Right forelimb (tissue), 1 donor: ENCODE results near the gene GBX1.

ENCODE experiments used
- DNase-seq: peaks from one replicate; pipeline ENCODE4 v3.0.0-alpha.2; 2018

The GBX1 gene

GRCh38 chr7:151138153-151138851, 29.2 kb downstream of the GBX1 start:
- peak; percentile 42 for DNase-seq

DNA sequence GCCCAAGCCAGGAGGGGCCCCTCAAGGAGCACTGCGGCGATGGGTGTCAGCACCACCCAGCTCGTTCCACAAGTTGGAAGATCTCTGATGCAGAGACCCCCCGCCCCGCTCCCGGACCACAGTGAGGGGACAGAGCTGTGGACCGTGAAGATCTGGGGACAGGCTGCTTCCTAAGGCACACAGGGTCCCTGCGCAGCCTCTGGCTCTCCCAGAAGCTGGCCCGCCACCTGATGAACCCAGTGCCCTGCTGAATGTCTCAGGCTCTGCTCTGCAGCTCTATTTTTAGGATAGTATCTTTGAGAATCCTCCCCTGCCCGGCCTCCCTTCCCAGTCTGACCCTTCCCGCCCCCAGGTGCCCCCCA, 29.7 kb downstream of the GBX1 start:
- DNase-seq, result no peak

- peak; percentile 63 for DNase-seq
Observed at GRCh38 chr7:151137076-151137675, 30.3 kb downstream of the GBX1 start.

- no peak for DNase-seq
Observed at GRCh38 chr7:151135866-151136843, 31.3 kb downstream of the GBX1 start.

DNA sequence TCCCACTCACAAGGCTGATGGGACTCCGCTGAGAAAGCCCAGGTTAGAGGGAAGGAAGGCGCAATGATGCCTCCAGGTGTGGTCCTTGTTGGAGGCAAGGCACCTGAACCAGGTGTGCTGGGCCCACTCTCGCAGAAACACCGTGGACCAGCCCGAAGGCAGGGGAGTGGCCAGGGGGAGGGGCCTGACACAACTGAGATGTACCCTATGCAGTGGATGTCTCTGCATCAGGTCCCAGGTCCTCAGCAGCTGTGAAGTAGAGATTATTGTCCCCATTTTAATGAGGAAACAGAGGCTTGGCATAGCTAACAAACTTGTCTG, 32.0 kb downstream of the GBX1 start:
- no peak for DNase-seq

DNA sequence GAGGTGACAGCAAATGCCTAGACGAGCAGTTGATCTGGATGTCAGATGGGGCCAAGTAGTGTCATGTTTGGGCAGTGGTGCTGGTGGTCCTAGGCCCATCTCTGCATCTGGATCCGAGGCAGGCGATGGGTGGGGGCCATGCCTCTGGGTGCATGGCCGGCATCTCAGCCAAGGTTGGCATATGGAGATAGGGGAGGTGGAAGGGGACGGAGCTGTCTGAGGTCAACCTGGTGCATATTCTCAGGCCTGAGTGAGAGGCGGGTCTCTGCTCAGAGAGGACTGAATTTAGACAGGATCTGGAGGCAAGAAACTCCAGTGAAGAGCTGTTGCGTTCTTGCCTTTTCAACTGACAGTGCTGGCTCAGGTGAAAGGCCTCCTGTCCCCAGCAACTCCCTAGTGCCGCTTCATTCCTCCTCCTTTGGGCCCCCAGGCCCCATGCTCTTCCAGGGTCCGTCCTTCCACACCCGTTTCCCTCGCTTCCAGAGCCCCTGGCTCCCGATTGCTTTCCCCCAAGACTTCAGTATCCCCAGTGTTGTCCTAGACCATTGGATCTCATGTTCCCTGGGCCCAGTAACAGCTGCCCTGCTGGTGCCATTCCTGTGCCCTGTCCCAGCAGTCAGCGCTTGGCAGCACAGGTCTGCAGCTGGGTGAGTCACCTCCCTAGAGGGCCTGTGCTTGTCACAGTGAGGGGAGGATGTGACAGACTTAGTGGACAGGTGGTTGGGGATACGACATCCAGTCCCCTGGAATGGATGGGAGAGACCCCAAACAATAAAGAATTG, 32.6 kb downstream of the GBX1 start:
- DNase-seq, result no peak

DNA sequence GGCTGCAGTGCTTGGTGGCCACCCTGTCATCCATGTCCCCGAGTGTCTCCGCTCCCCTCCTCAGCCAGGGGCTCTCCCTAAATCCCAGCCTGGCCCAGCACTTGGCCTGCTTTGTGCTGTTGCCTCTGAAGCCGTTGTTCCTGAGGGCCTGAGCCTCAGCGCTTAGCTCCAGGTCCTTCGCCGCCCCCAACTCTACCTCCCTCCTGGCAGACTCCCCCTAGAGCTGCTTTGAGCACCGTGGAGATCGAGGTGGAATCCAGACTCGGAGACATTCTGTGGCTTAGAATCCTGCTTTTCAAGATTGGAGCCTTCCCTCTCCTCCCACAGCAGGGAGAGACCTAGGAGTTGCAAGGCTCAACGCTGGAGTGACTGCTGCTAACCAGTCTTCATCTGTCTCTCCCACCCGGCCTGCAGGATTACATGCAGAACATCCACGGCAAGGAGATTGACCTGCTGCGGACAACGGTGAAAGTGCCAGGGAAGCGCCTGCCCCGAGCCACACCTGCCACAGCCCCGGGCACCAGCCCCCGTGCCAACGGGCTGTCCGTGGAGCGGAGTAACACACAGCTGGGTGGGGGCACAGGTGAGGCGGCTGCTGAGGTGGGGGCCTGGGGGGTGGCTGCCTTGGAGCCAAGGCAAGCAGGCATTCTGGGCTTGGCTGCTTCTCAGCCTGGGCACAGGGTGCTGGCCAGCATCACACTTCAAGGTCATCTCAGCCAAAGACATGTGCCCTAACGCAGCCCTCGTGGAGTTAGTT, 33.3 kb downstream of the GBX1 start:
- DNase-seq, result no peak

DNA sequence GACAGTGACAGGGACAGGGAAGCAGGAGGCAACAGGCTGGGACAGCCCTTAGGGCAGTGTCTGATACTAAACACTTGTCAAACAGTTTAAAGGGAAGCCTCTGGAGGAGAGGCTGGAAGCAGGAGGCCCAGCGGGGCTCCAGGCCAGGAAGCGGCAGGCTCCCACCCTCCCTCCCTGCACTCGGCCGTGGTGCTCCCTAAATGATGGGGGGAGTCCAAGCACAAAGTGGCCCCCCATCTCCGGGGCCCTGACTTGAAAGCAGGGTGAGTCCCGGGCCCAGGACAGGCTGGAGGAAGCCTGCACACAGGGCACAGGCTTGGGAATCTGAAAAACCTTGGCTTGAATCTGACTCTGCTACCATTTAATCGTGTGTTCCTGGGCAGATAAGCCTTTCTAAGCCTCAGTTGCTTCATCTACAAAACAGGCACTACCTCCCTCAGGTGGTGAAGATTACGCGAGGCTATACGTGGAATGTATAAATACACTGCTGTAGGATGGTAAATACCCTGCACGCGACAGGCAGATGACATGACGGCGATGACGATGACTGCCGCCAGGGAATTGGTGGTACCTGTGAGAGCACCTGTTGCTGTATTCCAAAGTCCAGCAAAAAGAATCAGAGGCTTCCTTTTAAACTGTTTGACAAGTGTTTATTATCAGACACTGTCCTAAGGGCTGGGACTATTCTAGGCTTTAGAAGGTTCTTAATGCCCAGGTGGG, 34.1 kb downstream of the GBX1 start:
- DNase-seq, result no peak

GRCh38 chr7:151132461-151133205, 34.9 kb downstream of the GBX1 start:
- DNase-seq, result no peak

DNA sequence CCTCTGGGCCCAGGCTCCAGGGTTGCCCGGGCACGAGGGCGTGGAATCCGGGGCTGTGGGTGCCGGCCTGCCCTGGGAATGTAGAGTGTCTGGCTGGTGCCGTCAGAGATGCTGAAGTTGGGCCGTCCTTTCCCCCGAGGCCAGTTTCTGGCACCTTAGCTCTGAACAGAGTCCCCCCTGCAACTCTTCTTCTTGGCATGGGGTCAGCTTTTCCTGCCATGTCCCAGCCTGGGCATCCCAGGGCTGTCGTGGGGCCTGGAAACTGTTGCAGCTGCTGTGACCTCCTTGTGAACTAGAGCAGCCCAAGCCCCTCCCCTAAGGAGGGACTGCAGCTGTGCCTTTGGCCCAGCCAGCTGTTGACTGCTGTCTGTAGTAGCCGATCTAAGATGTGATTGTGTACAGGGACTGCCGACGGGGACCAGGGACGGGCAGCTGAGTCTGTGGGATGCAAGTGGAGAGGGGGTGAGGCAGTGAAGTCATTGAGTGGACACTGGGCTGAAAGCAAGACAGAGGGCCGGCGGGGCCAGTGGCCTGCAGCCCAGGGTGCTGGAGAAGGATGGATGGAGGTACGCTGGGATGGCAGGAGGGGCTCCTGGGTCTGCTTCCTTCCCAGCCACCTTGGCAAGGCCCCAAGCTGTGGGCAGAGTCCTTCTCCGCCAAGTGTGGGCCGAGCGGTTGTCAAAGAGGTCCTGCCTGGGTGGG, 35.8 kb downstream of the GBX1 start:
- DNase-seq, result peak; percentile 74

GRCh38 chr7:151131224-151131591, 36.3 kb downstream of the GBX1 start:
- DNase-seq, result no peak

DNA sequence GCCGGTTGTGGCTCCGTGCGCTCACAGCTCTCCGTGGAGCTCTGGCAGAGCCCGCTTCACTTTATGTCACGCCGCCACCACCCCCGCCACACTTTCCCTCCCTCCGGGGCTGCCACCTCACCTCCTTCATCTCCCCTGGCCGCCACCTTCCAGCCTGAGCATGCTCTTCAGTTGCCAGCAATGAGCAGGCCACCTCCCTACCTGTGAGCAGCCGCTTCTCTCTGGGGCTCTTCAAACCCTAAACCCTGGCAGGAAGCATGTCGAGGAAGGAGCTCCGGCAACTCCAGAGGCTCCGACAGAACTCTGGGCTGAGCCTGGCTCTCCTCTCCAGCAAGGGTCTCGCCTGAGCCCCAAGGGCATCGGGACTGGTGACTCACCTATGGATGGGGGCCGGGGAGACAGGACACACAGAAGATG, 36.7 kb downstream of the GBX1 start:
- DNase-seq, result no peak

GRCh38 chr7:151129960-151130591, 37.4 kb downstream of the GBX1 start:
- no peak for DNase-seq

DNA sequence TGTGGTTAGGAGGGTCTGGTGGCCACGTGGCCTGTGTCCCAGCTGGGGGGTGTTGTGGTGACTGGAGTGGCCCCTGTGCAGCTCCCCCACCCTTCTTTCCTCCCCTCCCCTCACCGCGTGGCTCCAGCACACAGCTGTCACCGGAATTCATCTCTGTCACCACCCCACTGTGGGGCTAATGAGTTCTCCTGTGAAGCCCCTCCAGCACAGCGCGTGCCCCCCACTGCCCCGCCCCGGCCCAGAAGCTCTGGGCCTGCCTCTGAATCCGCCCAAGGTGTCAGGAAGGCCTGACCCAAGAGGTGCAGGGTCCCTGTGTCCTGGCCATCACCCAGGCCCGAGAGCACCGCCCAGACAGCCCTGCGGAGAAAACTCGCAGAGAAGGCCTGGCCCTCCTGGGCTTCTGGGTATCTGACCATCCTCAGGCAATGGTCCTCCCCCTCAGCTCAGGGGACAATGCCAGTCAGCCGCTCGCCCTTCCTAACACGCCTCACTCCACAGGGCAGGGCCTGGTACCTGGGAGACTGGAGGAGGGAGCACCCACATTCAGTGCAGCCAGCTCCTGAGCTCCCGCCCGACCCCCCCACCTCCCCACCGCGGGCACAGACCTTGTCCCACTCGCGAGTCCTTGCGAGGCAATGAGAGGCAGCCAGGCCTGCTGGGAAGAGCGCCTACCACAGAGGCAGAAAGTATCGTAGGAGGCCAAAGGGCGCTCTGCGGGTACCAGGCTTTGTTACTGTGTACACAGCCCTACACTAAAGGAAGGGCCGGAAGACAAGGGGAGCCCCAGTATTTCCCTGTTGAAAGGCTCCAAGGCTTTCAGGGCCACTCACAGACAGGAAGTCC, 38.2 kb downstream of the GBX1 start:
- no peak for DNase-seq

- DNase-seq, result no peak
Observed at GRCh38 chr7:151128716-151129115, 38.8 kb downstream of the GBX1 start.

GRCh38 chr7:151128144-151128543, 39.4 kb downstream of the GBX1 start:
- DNase-seq, result no peak

DNA sequence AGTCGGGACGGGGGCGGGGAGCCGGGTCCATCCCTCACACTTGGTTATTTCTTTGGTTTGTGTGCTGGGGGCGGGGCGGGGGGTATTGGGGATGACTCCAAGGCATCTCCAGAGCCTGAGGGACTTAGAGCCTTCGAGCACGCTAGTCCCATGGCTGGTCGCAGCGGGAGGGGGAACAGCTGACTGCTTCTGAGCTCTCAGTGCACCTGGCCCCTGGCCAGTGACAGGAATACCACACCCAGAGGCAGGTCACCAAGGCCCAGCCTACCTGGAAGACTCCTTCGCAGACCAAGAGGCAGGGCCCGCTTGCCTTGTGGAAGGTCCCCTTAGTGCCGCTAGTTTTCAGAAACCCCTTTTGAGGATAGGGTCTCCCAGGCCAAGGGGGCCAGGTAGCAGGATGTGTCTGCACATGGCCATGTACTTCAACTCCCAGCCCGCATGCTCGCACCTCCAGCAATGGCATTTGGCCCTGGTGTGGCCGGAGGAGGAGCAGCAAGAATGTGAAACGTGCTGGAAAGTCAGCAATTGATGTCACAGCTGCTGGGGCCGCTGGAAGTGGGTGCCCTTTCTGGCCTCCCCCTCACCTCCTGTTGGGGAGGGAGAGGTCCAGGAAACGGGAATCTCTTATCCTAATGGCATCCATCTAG, 40.9 kb downstream of the GBX1 start:
- no peak for DNase-seq

GRCh38 chr7:151125846-151126481, 41.5 kb downstream of the GBX1 start:
- DNase-seq, result peak; percentile 63
